Measurements from ENCODE around the gene ZDHHC7.

GRCh38 chr16:85008271-85008670 lies 3.1 kb downstream of the ZDHHC7 start:
- TF ChIP-seq CTCF (IDR thresholded peaks at IDR 0.05; ENCODE audit: low read length) (no peak), EZH2 (IDR thresholded peaks at IDR 0.05; ENCODE audit: borderline replicate concordance, low read length) (no peak)

All from OCI-LY1 (cell line).